ENCODE data around the gene TPI1. TPM values are rescaled to one million over a fixed set of nuclear protein-coding genes. Genes with fewer than 3 reads are reported as not detected.
A peak's percentile ranks its signal among the peaks of the same experiment; 100 is the strongest.

The TPI1 gene
- total and polyA plus RNA-seq, 10 donors = 218 to 471 (median 294) TPM

GRCh38 chr12:6828781-6829535 is 38.4 kb upstream of the TPI1 start:
- peak; percentile 82 for DNase-seq
- Histone ChIP-seq H3K4me3 (peak overlapping the region; percentile 53 to 84 (median 58)), H3K27ac (peak overlapping the region in 7 of 8 donors; percentile 30 to 78 (median 54)), H3K4me1 (peaks cover 4 to 69% (median 54%) of the 10 kb centered on the region in 6 donors), H3K9me3 (no peaks in the 10 kb centered on the region), H3K27me3 (replicated peaks in 1 of 7) (peaks cover 0 to 66% (median 45%) of the 10 kb centered on the region in 7 donors), H3K36me3 (peaks cover 0 to 3% (median 0%) of the 10 kb centered on the region in 6 donors)
- WGBS, 5 donors = 0 to 2% (median 1%) methylated on average over 36 to 71 of the region's 71 CpGs
- intact Hi-C loops (cut with DNase I; ENCODE audit: low total_unique reads) = loop anchor here (10.0 kb wide), 1 partner anchor 74 kb away; the partner anchor contains the start of gene MLF2
- TF ChIP-seq POLR2A (IDR thresholded peaks at IDR 0.05) (no peak), POLR2AphosphoS5 (IDR thresholded peaks at IDR 0.05) (peak in 2 of 3 donors; percentile 25 to 50), CTCF (IDR thresholded peaks at IDR 0.05 in 8 of 11, conservative IDR thresholded peaks at IDR 0.05 in 3 of 11) (no peak)

- TF ChIP-seq CTCF (IDR thresholded peaks at IDR 0.05 in 8 of 11, conservative IDR thresholded peaks at IDR 0.05 in 3 of 11) (no peak), POLR2A (IDR thresholded peaks at IDR 0.05) (no peak), POLR2AphosphoS5 (IDR thresholded peaks at IDR 0.05) (no peak)
- peaks cover 0 to 3% (median 0%) of the 10 kb centered on the region in 6 donors for H3K36me3 ChIP-seq
- H3K27me3 ChIP-seq (replicated peaks in 1 of 7) = peaks cover 0 to 59% (median 44%) of the 10 kb centered on the region in 7 donors
- peak overlapping the region in 6 of 8 donors; percentile 47 to 78 (median 59) for H3K27ac ChIP-seq
- intact Hi-C loops (cut with DNase I; ENCODE audit: low total_unique reads) = loop anchor here (10.0 kb wide), 1 partner anchor 75 kb away; the partner anchor contains the start of gene MLF2
- DNase-seq = no peak
- H3K4me3 ChIP-seq = peak overlapping the region; percentile 53 to 84 (median 58)
- no peaks in the 10 kb centered on the region for H3K9me3 ChIP-seq
- 48 to 66% (median 58%) methylated on average over 19 of the region's 19 CpGs for WGBS, 5 donors
- peaks cover 4 to 69% (median 54%) of the 10 kb centered on the region in 6 donors for H3K4me1 ChIP-seq
These were observed 37.7 kb upstream of the TPI1 start for GRCh38 chr12:6829536-6830220.

GRCh38 chr12:6830286-6830890 is 36.9 kb upstream of the TPI1 start:
- no peak overlapping the region for H3K27ac ChIP-seq
- TF ChIP-seq POLR2AphosphoS5 (IDR thresholded peaks at IDR 0.05) (peak in 1 of 3 donors; percentile 50), POLR2A (IDR thresholded peaks at IDR 0.05) (no peak)
- peaks cover 0 to 3% (median 0%) of the 10 kb centered on the region in 6 donors for H3K36me3 ChIP-seq
- peak; percentile 76 for DNase-seq
- peaks cover 4 to 64% (median 51%) of the 10 kb centered on the region in 6 donors for H3K4me1 ChIP-seq
- H3K27me3 ChIP-seq (replicated peaks in 1 of 7) = peaks cover 0 to 52% (median 41%) of the 10 kb centered on the region in 7 donors
- no peak overlapping the region for H3K4me3 ChIP-seq
- 59 to 79% (median 73%) methylated on average over 10 to 11 of the region's 11 CpGs for WGBS, 5 donors
- H3K9me3 ChIP-seq = no peaks in the 10 kb centered on the region
- intact Hi-C loops (cut with DNase I; ENCODE audit: low total_unique reads) = no loop called here

- 86 to 95% (median 92%) methylated on average over 6 of the region's 6 CpGs for WGBS, 5 donors
- no peak for DNase-seq
- peaks cover 0 to 46% (median 40%) of the 10 kb centered on the region in 7 donors for H3K27me3 ChIP-seq (replicated peaks in 1 of 7)
These were observed 36.3 kb upstream of the TPI1 start for GRCh38 chr12:6830999-6831398.

More at GRCh38 chr12:6830999-6831398, 36.3 kb upstream of the TPI1 start:
- Histone ChIP-seq H3K9me3 (no peaks in the 10 kb centered on the region), H3K4me1 (peaks cover 4 to 64% (median 45%) of the 10 kb centered on the region in 6 donors), H3K36me3 (peaks cover 0 to 3% (median 0%) of the 10 kb centered on the region in 6 donors), H3K4me3 (no peak overlapping the region), H3K27ac (no peak overlapping the region)
- intact Hi-C loops (cut with DNase I; ENCODE audit: low total_unique reads) = no loop called here
- no peak for TF ChIP-seq POLR2AphosphoS5 (IDR thresholded peaks at IDR 0.05)
- TF ChIP-seq CTCF (IDR thresholded peaks at IDR 0.05 in 8 of 11, conservative IDR thresholded peaks at IDR 0.05 in 3 of 11) = no peak
- TF ChIP-seq POLR2A (IDR thresholded peaks at IDR 0.05) = no peak
